Esophagus muscularis mucosa (tissue), 4 donors: Measurements from ENCODE around the gene VCL.

Source experiments
- EP300 ChIP-seq: sonication (generic); formaldehyde crosslinking; IDR thresholded peaks from one replicate; pipeline ENCODE4 v1.6.1; 2017; ENCODE audit warnings: antibody characterized with exemption
- POLR2A ChIP-seq: fragments of 450-650 bp; IDR thresholded peaks from one replicate; pipeline ENCODE4 v1.6.1; 2017; ENCODE audit warnings: antibody characterized with exemption, moderate library complexity, mild to moderate bottlenecking, low read depth
- POLR2AphosphoS5 ChIP-seq, 2 donors: sonication (generic); formaldehyde crosslinking; IDR thresholded peaks; one replicate each; pipeline ENCODE4 v1.6.1; 2017; ENCODE audit warnings: antibody characterized with exemption in 2 of 2
- TF ChIP-seq, protein P1 (sequence below), 3 experiments: fragments of 200-600 bp in 2 of 3; fragments of 450-650 bp in 1 of 3; sonication (generic) in 2 of 3; IDR thresholded peaks; one replicate each; pipeline ENCODE4 v1.5.1; 2017 to 2019; ENCODE audit warnings: antibody characterized with exemption in 3 of 3, mild to moderate bottlenecking in 2 of 3, moderate library complexity in 1 of 3

- TF ChIP-seq POLR2A (no peak), POLR2AphosphoS5 (IDR thresholded peaks at IDR 0.05) (no peak), EP300 (no peak)
- TF ChIP-seq, protein P1, sequence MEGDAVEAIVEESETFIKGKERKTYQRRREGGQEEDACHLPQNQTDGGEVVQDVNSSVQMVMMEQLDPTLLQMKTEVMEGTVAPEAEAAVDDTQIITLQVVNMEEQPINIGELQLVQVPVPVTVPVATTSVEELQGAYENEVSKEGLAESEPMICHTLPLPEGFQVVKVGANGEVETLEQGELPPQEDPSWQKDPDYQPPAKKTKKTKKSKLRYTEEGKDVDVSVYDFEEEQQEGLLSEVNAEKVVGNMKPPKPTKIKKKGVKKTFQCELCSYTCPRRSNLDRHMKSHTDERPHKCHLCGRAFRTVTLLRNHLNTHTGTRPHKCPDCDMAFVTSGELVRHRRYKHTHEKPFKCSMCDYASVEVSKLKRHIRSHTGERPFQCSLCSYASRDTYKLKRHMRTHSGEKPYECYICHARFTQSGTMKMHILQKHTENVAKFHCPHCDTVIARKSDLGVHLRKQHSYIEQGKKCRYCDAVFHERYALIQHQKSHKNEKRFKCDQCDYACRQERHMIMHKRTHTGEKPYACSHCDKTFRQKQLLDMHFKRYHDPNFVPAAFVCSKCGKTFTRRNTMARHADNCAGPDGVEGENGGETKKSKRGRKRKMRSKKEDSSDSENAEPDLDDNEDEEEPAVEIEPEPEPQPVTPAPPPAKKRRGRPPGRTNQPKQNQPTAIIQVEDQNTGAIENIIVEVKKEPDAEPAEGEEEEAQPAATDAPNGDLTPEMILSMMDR (IDR thresholded peaks at IDR 0.05) = no peak
Observed at GRCh38 chr10:74094231-74094630, 96.3 kb downstream of the VCL start.
